CD4-positive, alpha-beta T cell treated with Interferon alpha-2 for 1 hour (primary cell): ENCODE measurements around the gene GLIS1.
A peak's percentile ranks its signal among the peaks of the same experiment; 100 is the strongest.

Experiments
- DNase-seq, 2 donors: peaks; one replicate each; pipeline ENCODE4 v3.0.0-alpha.2; 2020 to 2022

GLIS1 gene

DNA sequence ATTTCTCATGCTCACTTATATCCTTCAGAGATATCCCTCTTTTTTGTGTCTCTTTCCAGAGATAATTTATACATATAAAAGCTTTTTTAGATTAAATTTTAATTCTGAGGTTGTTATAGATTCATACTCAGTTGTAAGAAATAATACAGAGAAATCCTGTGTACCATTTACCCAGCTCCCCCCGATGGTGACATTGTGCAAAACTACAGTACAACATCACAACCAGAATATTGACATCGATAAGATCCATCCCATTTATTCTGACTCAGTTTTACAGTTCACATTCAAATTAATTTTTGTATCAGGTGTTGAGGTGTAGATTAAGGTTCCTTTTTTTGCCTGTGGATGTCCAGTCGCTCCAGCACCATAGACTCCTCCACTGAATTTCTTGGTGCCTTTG is 265.5 kb downstream of the GLIS1 start:
- DNase-seq = peak in 1 of 2 donors; percentile 9

DNA sequence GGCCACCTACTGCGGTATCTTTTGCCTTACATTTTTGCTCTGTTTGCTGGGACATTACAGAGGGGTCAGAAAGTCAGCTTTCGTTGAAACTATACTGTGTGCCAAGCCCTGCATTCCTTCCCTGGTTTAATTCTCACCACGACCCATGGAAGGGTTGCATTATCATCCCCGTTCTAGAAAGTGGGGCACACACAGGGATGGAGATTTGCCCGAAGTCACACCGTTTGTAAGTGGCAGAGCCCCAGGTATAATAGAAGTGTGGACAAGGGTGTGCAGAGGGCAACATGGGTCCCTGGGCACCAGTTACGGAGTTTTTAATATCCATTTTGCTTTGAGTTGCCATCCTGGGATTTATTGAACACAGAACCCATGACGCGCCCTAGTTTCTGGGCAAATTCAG is 268.0 kb downstream of the GLIS1 start:
- DNase-seq = no peak

DNA sequence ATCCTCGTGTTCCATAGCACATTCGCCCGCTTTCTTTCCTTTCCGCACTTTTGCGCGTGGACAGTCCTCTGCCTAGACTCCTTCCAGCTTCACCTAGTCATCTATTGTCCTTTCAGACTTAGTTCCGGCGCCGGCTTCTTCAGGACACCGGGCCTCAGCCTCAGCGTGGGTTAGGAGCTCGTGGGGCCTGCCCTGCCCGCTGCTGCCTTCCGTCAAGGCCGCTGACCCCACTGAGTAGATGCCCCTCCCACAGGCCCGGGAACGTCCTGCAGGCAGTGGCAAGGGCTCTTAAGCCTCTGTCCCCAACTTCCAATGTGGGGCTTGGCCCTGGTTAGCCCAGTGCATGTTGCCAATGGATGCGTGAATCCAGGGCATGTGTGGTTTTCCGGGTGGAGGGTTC is 268.4 kb downstream of the GLIS1 start:
- DNase-seq = no peak

DNA sequence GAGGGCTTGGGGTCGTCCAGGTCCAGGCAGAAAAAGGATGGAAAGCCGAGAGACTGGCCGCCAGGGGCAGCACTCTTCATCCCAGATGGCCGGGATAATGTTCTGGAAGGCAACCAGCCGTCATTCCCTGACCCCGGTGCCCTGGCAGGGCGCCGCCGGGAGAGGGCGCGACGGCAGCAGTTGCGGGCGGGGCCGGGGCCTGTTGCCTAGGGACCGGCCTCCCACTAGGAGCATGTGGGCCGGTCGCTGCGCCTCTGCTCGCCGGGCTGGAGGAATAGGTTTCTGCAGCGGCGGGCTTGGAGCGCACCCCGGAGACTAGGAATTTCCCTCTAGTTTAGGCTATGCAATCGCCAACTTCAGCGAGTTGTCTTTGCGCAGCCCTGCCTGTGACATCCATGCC is 268.8 kb downstream of the GLIS1 start:
- DNase-seq = no peak

DNA sequence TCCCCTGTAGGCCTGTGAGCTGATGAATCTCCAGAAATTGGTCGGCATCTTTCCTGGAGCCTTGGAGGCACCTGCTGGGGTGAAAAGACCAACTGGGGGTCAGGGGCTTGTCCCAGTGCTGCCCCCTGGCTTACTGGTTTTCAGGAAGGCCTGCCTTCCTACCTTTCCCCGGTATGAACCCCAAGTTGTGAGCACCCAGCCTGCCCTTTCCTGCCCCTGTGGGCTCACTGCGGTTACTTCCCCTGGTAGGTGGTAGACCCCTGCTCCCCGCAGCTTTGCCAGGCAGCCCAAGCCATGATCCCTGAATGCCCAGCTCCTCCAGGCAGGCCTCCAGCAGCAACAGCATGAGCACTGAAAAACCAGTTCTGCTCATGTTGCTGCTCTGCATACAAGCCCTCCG is 269.6 kb downstream of the GLIS1 start:
- DNase-seq = no peak

DNA sequence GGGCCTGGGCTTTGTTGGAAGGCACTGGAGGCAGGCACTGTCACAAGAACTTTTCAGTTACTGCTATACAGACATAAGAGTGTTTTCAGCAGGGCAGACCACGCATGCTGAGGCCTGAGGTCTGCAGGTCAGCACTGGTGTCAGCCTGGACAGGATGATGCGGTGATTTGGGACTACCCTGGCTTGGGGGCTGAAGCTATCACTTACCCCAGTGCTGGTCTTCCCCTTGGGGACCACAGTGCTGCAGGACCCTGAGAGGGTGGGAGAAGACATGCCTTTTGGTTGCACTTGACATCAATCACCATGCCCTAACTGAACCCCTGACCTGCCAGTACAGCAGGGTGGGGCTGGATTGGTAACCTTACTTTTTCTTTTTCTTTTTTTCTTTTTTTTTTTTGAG is 270.6 kb downstream of the GLIS1 start:
- no peak for DNase-seq

DNA sequence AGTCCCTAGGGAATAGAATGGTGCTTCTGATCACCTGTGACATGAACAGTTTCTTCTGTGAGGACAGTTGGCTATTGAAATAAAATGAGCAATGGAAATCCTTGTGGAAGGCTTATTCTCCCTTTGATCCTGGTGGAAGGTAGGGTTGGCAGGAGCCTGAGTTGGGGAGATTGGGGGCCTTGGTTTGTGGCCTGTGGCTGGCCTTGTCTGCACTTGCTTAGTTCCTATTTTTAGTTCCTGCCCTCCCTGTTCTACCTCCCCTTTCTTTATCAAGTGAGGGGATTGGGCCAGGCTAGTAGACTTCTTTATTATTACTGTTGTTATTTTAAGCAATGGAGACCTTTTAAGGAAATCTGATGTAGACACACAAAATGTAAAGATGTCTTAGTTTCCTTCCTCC is 271.6 kb downstream of the GLIS1 start:
- no peak for DNase-seq

DNA sequence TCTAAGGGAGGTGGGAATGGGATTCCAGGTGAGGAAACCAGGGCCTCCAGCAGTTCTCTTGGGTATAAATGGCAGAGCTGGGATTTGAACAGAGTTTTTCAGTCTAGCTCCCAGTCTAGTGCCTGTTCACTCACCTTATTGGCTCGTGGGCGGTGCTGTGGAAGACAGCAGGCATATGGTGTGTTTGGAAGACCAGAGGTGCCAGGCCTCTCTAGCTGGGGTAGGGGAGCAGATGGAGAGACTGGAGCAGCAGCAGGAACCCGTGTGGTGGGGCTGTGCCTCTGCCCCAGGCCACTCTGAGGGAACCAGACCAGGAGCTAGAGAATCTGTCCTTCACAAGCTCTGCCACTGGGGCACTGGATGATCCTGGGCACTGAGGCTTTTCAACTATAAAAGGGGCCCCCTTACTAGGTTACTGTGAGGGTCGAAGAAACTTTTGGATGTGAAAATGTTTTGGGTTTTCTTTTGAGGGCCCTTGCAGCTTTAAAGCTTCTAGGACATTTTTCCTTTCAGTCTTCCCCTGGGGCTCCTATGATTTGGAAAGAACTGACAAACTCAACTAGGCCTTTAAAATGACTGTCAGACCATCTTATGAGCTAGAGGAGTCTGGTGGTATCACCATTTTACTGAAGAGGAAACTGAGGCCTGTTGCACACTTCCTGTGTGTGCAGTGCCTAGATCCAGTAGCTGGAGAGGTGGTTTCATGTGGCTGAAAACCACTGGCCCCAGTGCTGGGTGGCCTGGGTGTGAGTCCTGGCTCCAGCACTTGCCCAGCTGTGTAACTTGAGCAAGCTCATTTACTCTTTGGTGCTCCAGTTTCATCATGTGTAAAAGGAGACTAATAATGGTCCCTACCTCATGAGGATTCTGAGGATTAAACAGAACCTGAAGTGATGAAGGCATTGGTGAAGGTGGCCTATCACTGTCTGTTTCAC is 273.7 kb downstream of the GLIS1 start:
- no peak for DNase-seq

DNA sequence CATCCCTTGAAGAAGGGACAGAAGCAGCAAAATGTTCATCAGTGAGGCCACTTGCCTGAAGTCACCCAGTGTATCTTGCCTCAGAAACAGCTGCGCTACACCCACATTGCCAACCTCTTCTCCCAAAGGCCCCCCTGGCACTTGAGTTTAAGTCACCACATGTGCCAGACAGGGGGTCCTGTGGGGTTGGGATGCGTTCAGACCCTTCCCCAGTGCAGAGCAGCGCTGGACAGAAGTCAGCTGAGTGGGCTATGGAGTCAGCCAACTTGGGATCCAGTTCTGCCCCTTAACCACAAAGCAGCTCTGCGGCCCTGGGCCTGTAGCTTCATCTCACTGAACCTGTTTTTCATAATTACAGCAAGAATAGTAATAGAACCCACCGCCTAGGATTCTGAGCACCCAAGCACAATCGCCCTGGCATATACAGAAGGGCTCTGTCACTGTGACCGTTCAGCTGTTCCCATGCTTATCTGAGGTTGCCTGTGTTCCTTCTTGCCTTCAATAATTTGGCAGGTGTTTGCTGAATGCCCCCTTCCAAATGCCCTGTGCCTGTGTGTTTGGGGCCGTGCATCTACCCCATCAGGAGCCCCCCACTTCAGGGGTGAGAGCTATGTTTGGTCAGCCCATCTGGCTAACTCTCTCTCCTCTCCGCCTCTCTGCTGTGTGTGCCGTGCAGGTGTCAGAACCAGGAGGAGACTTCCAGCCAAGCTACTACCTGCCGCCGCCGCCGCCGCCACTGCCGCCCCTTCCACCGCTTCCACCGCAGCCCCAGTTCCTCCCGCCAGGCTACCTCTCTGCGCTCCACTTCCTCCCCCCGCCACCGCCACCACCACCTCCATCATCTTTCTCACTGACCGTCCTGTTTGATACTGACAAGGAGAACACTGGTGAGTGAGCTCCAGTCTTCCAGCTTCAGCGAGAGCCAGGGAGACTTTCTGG is 274.7 kb downstream of the GLIS1 start:
- no peak for DNase-seq

DNA sequence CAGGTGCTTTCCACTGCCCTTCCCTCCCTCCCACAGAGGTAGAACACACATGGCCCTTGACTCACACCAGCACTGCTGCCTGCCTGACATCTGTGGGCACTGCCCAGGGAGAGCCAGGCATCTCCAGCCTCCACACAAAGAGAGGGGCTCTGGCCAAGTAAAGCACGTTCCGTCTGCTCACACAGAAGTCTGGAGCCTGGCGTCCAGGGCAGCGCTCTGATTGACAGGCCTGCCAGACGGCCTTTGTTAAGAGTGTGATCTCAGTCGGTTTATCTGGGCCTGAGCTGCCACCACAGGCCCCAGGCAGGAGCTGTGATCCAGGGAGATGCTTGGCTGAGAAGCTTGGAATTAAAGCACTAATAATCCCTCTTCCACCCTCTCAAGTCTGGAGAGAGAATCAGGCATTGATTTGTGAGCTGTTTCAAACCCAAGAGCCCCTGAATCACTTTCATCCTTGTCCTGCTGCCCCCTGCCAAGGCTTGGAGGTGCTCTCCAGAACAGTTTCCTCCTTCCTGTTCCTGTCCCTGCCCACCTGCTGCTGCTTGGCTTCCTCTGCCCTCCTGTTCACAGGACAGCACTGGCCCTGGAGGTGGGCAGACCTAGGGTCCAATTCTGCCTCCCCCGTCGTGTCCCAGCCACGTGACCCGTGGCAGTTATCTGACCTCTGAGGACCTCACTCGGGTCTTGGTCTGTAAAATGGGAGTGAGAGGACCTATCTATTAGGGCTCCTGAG is 276.0 kb downstream of the GLIS1 start:
- DNase-seq = no peak

DNA sequence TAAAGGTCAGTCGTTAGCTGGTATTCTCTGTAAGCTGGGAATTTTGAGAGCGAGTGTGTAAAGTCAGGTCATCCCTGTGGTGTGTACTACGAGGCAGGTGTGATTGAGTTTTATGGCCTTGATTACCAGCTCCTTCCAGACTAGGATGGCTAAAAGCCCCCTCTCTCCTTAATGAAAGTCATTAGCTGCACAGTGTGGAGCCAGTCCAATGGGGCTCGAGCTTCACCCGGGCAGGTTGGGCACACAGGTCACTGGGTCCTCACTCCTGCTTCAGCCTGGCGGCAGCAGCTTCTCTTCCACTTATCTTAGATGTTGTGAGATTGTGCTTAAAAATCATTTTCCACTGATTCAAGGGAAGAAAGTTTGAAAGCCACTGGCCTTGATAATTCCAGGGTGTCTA is 276.8 kb downstream of the GLIS1 start:
- DNase-seq = no peak

DNA sequence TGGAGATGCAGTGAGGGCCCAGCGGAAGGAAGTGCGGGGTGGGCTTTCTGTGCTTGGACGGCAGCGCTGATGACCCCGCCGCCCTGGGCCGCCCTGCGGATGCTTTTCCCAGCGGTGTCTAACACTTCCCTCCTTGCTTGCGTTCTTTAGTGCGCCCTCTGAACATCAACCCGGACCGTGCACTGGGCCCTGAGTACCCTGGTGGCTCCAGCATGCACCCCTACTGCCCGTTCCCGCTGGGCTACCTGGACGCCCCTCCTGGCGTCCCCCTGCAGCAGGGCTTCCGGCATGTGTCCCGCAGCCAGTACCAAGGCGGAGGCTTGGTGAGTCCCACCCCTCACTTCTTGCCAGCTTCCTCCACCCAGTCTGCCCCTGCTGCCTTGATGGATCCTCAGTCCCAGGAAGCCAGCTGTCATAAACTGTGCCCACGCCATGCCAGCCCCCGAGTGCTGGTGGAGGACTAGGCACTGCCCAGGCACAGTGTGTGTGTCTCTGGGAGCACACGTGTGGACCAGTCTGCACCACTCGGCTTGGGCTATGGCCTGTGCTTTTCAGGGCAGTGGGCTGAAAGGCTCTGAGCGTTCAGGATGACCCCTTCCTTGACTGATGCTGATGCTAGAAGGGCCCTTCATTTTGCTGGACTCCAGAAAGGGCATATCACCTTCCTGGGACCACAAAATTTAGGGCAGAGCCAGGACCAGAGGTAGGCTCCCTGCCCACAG is 277.5 kb downstream of the GLIS1 start:
- no peak for DNase-seq

DNA sequence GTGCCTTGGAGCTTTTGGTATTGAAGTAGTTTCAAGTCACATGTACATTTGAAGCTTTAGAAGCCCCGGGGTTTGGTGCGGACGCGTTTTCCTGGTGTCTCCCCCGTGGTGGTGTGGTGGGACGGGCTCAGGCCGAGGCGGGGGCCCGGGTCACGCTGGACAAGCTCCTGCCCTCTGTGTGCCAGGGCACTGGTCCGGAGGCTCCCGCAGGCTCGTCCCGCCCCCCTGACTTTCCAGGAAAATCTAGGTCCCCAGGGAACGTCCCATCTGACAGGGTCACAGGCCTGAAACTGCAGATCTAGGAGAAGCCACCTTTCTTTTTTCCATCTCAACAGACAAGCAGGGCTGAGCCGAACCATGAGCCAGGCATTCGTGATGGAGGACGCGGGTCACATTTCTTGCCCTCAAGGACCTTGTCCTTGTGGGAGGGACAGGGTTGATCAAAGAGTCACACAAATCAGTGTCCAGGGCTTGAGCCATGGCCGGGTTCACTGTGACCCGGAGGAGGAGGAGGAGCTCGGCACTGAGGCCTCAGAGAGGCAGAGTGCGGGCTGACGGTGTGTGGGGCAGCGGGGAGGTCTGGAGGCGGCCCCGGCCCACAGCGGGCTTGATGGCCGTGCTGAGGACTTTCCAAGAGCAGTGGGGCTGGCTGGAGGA is 278.2 kb downstream of the GLIS1 start:
- no peak for DNase-seq

DNA sequence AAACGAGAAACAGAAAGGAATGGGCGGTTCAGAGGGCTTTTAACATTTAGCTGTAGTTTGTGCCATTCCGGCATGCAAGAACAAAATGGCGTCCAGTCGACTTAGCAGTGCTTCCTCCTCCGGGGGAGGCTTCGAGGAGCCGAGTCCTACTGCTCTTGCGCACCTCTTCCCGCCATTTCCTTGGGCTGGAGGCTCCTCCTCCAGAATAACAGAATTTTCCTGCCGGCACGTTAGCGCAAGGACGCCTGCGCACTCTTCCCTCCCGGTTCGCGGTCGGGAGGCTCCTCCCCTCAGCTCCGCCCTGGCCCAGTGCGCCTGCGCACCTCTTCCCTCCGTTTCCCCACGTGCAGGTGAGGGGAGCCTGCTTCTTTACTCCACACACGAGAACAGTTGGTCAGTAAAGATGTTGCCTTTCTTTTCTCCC is 278.7 kb downstream of the GLIS1 start:
- DNase-seq = no peak

DNA sequence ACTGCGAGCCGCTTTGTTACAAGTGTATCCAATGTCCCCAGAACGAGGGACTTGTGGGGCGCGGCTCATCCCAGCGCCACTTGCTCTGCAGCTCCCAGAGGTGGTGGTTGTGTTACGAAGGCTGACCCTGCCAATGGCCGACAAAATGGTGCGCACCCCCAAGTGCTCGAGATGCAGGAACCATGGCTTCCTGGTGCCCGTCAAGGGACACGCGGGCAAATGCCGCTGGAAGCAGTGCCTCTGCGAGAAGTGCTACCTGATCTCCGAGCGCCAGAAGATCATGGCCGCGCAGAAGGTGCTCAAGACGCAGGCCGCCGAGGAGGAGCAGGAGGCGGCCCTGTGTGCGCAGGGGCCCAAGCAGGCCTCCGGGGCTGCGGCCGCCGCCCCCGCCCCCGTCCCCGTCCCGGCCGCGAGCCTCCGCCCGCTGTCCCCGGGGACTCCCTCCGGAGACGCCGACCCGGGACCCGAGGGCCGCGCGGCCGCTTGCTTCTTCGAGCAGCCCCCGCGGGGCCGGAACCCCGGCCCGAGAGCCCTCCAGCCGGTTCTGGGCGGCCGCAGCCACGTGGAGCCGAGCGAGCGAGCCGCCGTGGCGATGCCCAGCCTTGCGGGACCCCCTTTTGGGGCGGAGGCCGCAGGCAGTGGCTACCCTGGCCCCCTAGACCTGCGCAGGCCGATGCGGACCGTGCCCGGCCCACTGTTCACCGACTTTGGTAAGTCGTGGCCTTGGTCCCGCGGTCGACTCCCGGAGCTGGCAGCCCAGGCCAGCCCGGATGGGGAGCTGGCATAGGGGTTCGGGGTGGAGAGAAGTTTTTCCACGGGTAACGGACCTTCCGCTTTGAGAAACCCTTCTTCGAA is 279.4 kb downstream of the GLIS1 start, which contains the start of gene DMRTB1:
DMRTB1 (plus strand) TSS at position 79 of the 855 bp plus-strand sequence; CDS start at position 134, 55 bp downstream.
- DNase-seq = no peak

DNA sequence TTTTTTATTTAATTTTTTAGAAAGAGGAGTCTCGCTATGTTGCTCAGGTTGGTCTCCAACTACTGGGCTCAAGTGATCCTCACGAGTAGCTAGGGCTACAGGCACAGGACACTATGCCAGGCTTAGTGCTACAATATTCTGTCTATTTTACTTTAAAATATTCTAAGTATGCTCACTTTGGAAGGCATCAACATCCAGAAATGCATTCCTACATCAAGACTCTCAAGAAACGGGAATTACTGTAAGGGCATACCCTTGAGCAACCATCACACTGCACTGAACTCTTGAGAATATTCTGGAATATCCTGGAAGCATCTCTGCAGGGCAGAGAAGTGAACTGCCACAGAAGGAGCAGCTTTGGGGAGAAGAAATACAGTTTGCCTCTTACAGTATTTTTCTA is 280.3 kb downstream of the GLIS1 start:
- no peak for DNase-seq
